B cell (primary cell): ENCODE measurements around the gene FAM222A. TPM values are rescaled to one million over a fixed set of nuclear protein-coding genes. Genes with fewer than 3 reads are reported as not detected.

Source experiments
- ATAC-seq: fragments of 200-7000 bp; cut with Tn5 transposase; one replicate; pipeline ENCODE4 v1.10.0; 2021; ENCODE audit warnings: low read depth, mild to moderate bottlenecking, moderate number of reproducible peaks, moderate library complexity
- CTCF ChIA-PET: fragments of 350-600 bp; sonication (Branson Sonifier 250); formaldehyde crosslinking; loops from one replicate; lab custom pipeline; 2021; ENCODE audit warnings: antibody characterized with exemption, inconsistent platforms; lab: Charles Lee
- POLR2A ChIA-PET: fragments of 350-600 bp; sonication (Branson Sonifier 250); formaldehyde crosslinking; loops from one replicate; lab custom pipeline; 2021; ENCODE audit warnings: antibody characterized with exemption; lab: Charles Lee
- DNase-seq: peaks from one replicate; pipeline ENCODE4 v3.0.0; 2013
- H2AFZ ChIP-seq: 2 replicates; pipeline ENCODE4 v1.6.1; 2012; ENCODE audit warnings: mild to moderate bottlenecking, low read depth, low read length; ENCODE audit not compliant: insufficient read depth, poor library complexity, severe bottlenecking
- H3K27ac ChIP-seq, 2 donors: 1 replicate in 1 of 2; 2 replicates in 1 of 2; pipeline ENCODE4 v1.5.1; 2012 to 2013; ENCODE audit warnings: low read length in 2 of 2, mild to moderate bottlenecking in 2 of 2, moderate library complexity in 1 of 2
- H3K27me3 ChIP-seq, 4 experiments: fragments of 200-600 bp in 1 of 4; sonication (generic) in 1 of 4; replicated peaks in 1 of 4; 1 replicate in 2 of 4; 2 replicates in 2 of 4; pipeline versions ENCODE4 v1.6.1 to v1.7.0; 2013 to 2016; ENCODE audit warnings: low read length in 3 of 4, mild to moderate bottlenecking in 2 of 4, mixed read lengths in 1 of 4, moderate library complexity in 1 of 4; ENCODE audit not compliant: insufficient read depth in 4 of 4, control insufficient read depth in 3 of 4; ENCODE audit errors: control extremely low read depth in 1 of 4
- H3K36me3 ChIP-seq, 2 experiments: replicated peaks in 1 of 2; 1 replicate in 1 of 2; 2 replicates in 1 of 2; pipeline versions ENCODE4 v1.6.1 to v1.7.1; 2013; ENCODE audit warnings: low read length in 1 of 2; ENCODE audit not compliant: insufficient read depth in 2 of 2, control insufficient read depth in 1 of 2; ENCODE audit errors: control extremely low read depth in 1 of 2, extremely low read depth in 1 of 2
- H3K4me1 ChIP-seq, 2 donors: fragments of 200-600 bp in 1 of 2; sonication (generic) in 1 of 2; 1 replicate in 1 of 2; 2 replicates in 1 of 2; pipeline versions ENCODE4 v1.5.1 to v1.6.1; 2013 to 2017; ENCODE audit warnings: low read length in 2 of 2; ENCODE audit not compliant: control insufficient read depth in 2 of 2, insufficient read depth in 2 of 2
- H3K4me2 ChIP-seq: replicated peaks from 2 replicates; pipeline ENCODE3; 2012; ENCODE audit warnings: mild to moderate bottlenecking, low read depth, low read length; ENCODE audit not compliant: poor library complexity, severe bottlenecking
- H3K4me3 ChIP-seq, 5 experiments: fragments of 200-600 bp in 1 of 5; sonication (generic) in 1 of 5; 1 replicate in 3 of 5; 2 replicates in 2 of 5; pipeline versions ENCODE4 v1.5.1 to v1.7.0; 2011 to 2016; ENCODE audit warnings: low read length in 4 of 5, mild to moderate bottlenecking in 4 of 5, low read depth in 2 of 5, control low read depth in 1 of 5, moderate library complexity in 1 of 5; ENCODE audit not compliant: insufficient read depth in 1 of 5; ENCODE audit errors: control extremely low read depth in 1 of 5, extremely low read depth in 1 of 5
- H3K79me2 ChIP-seq: fragments of 200-600 bp; sonication (generic); one replicate; pipeline ENCODE4 v1.6.0; 2016; ENCODE audit warnings: low read length; ENCODE audit not compliant: control insufficient read depth, insufficient read depth
- H3K9ac ChIP-seq: fragments of 200-600 bp; sonication (generic); 2 replicates; pipeline ENCODE4 v1.6.1; 2017; ENCODE audit warnings: mild to moderate bottlenecking, low read length, moderate library complexity
- H3K9me3 ChIP-seq, 3 donors: one replicate each; pipeline versions ENCODE4 v1.6.1 to v1.7.1; 2013; ENCODE audit warnings: low read length in 2 of 3; ENCODE audit not compliant: control insufficient read depth in 2 of 3, insufficient read depth in 1 of 3; ENCODE audit errors: control extremely low read depth in 1 of 3
- H4K20me1 ChIP-seq: 2 replicates; pipeline ENCODE4 v1.6.0; 2012; ENCODE audit warnings: mild to moderate bottlenecking, low read length; ENCODE audit not compliant: insufficient read depth, control insufficient read depth, poor library complexity, severe bottlenecking
- H3K27ac Mint-ChIP-seq: one replicate; pipeline ENCODE4 v1.8.0; 2021; ENCODE audit warnings: mixed read lengths
- H3K27me3 Mint-ChIP-seq: one replicate; pipeline ENCODE4 v1.8.0; 2021; ENCODE audit warnings: mixed read lengths
- H3K4me1 Mint-ChIP-seq: one replicate; pipeline ENCODE4 v1.8.0; 2021; ENCODE audit warnings: mixed read lengths
- H3K4me3 Mint-ChIP-seq: one replicate; pipeline ENCODE4 v1.8.0; 2021; ENCODE audit warnings: mixed read lengths
- H3K9me3 Mint-ChIP-seq: one replicate; pipeline ENCODE4 v1.8.0; 2022; ENCODE audit warnings: mixed read lengths; ENCODE audit not compliant: insufficient read depth
- CTCF ChIP-seq: fragments of 200-600 bp; IDR thresholded peaks from one replicate; pipeline ENCODE4 v1.8.0; 2022; ENCODE audit warnings: antibody characterized with exemption, mild to moderate bottlenecking
- EZH2 ChIP-seq: IDR thresholded peaks from 2 replicates; pipeline ENCODE4 v1.6.1; 2012; ENCODE audit warnings: borderline replicate concordance, low read depth, mild to moderate bottlenecking, moderate library complexity, low read length; ENCODE audit not compliant: insufficient read depth, poor library complexity, severe bottlenecking
- WGBS: methylation state at CpG from one replicate; pipeline ENCODE4 v1.1.5; 2013; ENCODE audit warnings: missing lambda C conversion rate; ENCODE audit not compliant: insufficient coverage; 5-methylcytosine and 5-hydroxymethylcytosine counted together
- intact Hi-C: fragments of 100-400 bp; cut with micrococcal nuclease; formaldehyde crosslinking; loops from one replicate; pipeline ENCODE4 v1.10.0; 2022
- polyA plus RNA-seq: library from polyadenylated mRNA; depleted of rRNA; stranded (reverse); fragments of >200 nt; gene quantifications from 2 replicates; pipeline ENCODE4 v1.2.3, GENCODE V29; 2012
- total RNA-seq, 2 donors: library from RNA; stranded (reverse); fragments of 120-200 nt in 1 of 2; gene quantifications; 1 replicate in 1 of 2; 2 replicates in 1 of 2; pipeline versions ENCODE4 v1.2.3 to v1.2.4, GENCODE V29; 2013 to 2022

The FAM222A gene
- total and polyA plus RNA-seq, 2 donors (not counting 1 experiment from before 2014, with no cell fraction given), result 0.49 to 4.6 TPM

- ATAC-seq, result no peak
- Histone ChIP-seq H3K4me3 (no peak overlapping the region), H3K9me3 (no peaks in the 10 kb centered on the region), H2AFZ (no peak overlapping the region), H3K4me1 (no peaks in the 10 kb centered on the region), H3K79me2 (no peaks in the 10 kb centered on the region), H3K27me3 (peaks cover 0 to 7% (median 0%) of the 10 kb centered on the region in 4 experiments), H3K4me2 (no peak overlapping the region), H3K27ac (no peak overlapping the region), H4K20me1 (no peaks in the 10 kb centered on the region), H3K9ac (no peak overlapping the region), H3K36me3 (no peaks in the 10 kb centered on the region)
- Mint-ChIP-seq H3K4me3 (no peak overlapping the region), H3K27ac (no peak overlapping the region), H3K9me3 (no peaks in the 10 kb centered on the region), H3K4me1 (no peaks in the 10 kb centered on the region), H3K27me3 (peaks cover 20% of the 10 kb centered on the region)
- no peak for TF ChIP-seq CTCF
- no peak for TF ChIP-seq EZH2
- intact Hi-C loops, result no loop called here
- DNase-seq, result no peak
- CTCF ChIA-PET, result no interaction called here
- POLR2A ChIA-PET, result no interaction called here
These were observed 30.3 kb upstream of the FAM222A start for GRCh38 chr12:109683316-109683715.

GRCh38 chr12:109685574-109686447 is 27.8 kb upstream of the FAM222A start:
- Mint-ChIP-seq H3K4me3 (no peak overlapping the region), H3K9me3 (no peaks in the 10 kb centered on the region), H3K27ac (no peak overlapping the region), H3K4me1 (no peaks in the 10 kb centered on the region), H3K27me3 (peaks cover 16% of the 10 kb centered on the region)
- Histone ChIP-seq H3K4me3 (no peak overlapping the region), H3K9me3 (no peaks in the 10 kb centered on the region), H2AFZ (no peak overlapping the region), H3K4me2 (no peak overlapping the region), H3K27ac (no peak overlapping the region), H3K9ac (no peak overlapping the region), H3K4me1 (no peaks in the 10 kb centered on the region), H3K27me3 (no peaks in the 10 kb centered on the region), H3K79me2 (no peaks in the 10 kb centered on the region), H4K20me1 (no peaks in the 10 kb centered on the region), H3K36me3 (no peaks in the 10 kb centered on the region)
- intact Hi-C loops, result no loop called here
- ChIA-PET CTCF (no interaction called here), POLR2A (no interaction called here)
- ATAC-seq (no peak), DNase-seq (no peak)
- WGBS, result 95% methylated on average over 8 of the region's 10 CpGs
- TF ChIP-seq EZH2 (no peak), CTCF (no peak)
